A549 (cell line): ENCODE data around the gene TRIP6.

ENCODE experiments used
- CBX2 ChIP-seq: fragments of 200-600 bp; sonication (generic); IDR thresholded peaks from 2 replicates; pipeline ENCODE4 v1.6.1; 2016; ENCODE audit warnings: low read depth, mild to moderate bottlenecking, borderline replicate concordance
- CTCF ChIP-seq: fragments of >200 bp; sonication (Bioruptor Twin); formaldehyde crosslinking; IDR thresholded peaks from 3 replicates; pipeline ENCODE4 v1.5.1; 2016
- EP300 ChIP-seq, 2 experiments: fragments of >200 bp; sonication (Bioruptor Twin); formaldehyde crosslinking; IDR thresholded peaks; 2 replicates in 1 of 2; 3 replicates in 1 of 2; pipeline ENCODE4 v1.6.1; 2016 to 2017
- HEYL ChIP-seq: fragments of 250-450 bp; sonication (Bioruptor Pico); IDR thresholded peaks from 2 replicates; pipeline ENCODE4 v1.8.0; 2021; ENCODE audit warnings: mild to moderate bottlenecking, moderate library complexity
- MYC ChIP-seq: IDR thresholded peaks from 2 replicates; pipeline ENCODE4 v1.6.1; 2012; ENCODE audit warnings: mild to moderate bottlenecking, inconsistent platforms, low read length, improper control_type of control experiment, borderline replicate concordance
- PHF8 ChIP-seq: fragments of 200-600 bp; sonication (generic); IDR thresholded peaks from 2 replicates; pipeline ENCODE4 v1.6.1; 2016; ENCODE audit warnings: low read depth, mild to moderate bottlenecking, antibody characterized with exemption, moderate library complexity, borderline replicate concordance
- POLR2A ChIP-seq: IDR thresholded peaks from 2 replicates; pipeline ENCODE4 v1.6.1; 2012; ENCODE audit warnings: mild to moderate bottlenecking, low read length
- RAD21 ChIP-seq, 2 experiments: fragments of >200 bp in 1 of 2; sonication (Bioruptor Twin) in 1 of 2; formaldehyde crosslinking in 1 of 2; IDR thresholded peaks in 1 of 2; conservative IDR thresholded peaks in 1 of 2; 2 replicates in 1 of 2; 3 replicates in 1 of 2; pipeline ENCODE4 v1.6.1; 2012 to 2018; ENCODE audit warnings: inconsistent platforms in 1 of 2
- SMC3 ChIP-seq: fragments of >200 bp; sonication (Bioruptor Twin); formaldehyde crosslinking; IDR thresholded peaks from 3 replicates; pipeline ENCODE4 v1.6.1; 2018; ENCODE audit warnings: inconsistent platforms
- ZNF302 ChIP-seq: fragments of 250-450 bp; sonication (Bioruptor Pico); IDR thresholded peaks from 2 replicates; pipeline ENCODE4 v1.9.0; 2021; ENCODE audit warnings: inconsistent platforms, mild to moderate bottlenecking, moderate library complexity
- TF ChIP-seq, protein P1 (sequence below): fragments of 450-650 bp; IDR thresholded peaks from 2 replicates; pipeline ENCODE4 v1.6.1; 2014; ENCODE audit warnings: antibody characterized with exemption

DNA sequence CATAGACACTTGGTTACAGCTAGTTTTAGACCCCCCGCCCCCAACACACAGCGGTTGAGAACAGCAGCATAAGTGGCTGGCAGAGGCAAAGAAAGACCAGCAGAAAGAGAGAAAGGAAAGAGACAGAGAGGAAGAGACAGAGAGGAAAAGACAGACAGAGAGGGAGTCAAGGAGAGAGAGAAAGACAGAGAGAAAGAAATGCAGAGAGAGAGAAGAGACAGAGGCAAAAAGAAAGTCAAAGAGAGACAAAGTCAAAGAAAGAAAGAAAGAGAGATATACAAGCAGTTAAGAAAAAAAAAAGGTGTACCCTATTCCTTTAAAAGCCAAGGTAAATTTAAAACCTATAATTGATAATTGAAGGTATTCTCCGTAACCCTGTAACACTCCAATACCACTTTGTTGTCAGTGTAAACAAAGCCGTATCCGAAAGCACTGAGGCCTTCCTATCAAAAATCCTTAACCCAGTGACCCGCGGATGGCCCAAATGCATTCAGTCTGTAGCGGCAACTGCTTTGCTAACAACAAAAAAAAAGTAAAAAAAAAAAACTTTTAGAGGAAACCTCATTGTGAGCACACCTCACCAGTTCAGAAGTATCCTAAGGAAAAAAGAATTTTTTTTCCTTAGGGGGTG lies 26.6 kb upstream of the TRIP6 start:
- TF ChIP-seq CTCF (no peak), ZNF302 (CRISPR knock-in tag) (no peak), CBX2 (no peak), HEYL (CRISPR knock-in tag) (no peak), POLR2A (no peak), SMC3 (no peak), PHF8 (no peak), MYC (no peak), RAD21 (conservative IDR thresholded peaks at IDR 0.05 in 1 of 2, IDR thresholded peaks at IDR 0.05 in 1 of 2) (no peak), EP300 (IDR thresholded peaks at IDR 0.05) (no peak)
- TF ChIP-seq, protein P1, sequence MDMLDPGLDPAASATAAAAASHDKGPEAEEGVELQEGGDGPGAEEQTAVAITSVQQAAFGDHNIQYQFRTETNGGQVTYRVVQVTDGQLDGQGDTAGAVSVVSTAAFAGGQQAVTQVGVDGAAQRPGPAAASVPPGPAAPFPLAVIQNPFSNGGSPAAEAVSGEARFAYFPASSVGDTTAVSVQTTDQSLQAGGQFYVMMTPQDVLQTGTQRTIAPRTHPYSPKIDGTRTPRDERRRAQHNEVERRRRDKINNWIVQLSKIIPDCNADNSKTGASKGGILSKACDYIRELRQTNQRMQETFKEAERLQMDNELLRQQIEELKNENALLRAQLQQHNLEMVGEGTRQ, result no peak
